Measurements from ENCODE around the gene LAMC3.
A peak's percentile ranks its signal among the peaks of the same experiment; 100 is the strongest.

The LAMC3 gene

GRCh38 chr9:131117121-131117761 is 108.3 kb downstream of the LAMC3 start:
- DNase-seq (ENCODE audit: low read depth in 2 of 2) = no peak

- no peak for DNase-seq (ENCODE audit: low read depth in 2 of 2)
Measured at GRCh38 chr9:131117762-131118145, 108.8 kb downstream of the LAMC3 start.

- no peak for DNase-seq (ENCODE audit: low read depth in 2 of 2)
Measured at GRCh38 chr9:131119600-131119999, 110.6 kb downstream of the LAMC3 start.

- no peak for DNase-seq (ENCODE audit: low read depth in 2 of 2)
Measured at GRCh38 chr9:131120620-131121228, 111.8 kb downstream of the LAMC3 start.

DNA sequence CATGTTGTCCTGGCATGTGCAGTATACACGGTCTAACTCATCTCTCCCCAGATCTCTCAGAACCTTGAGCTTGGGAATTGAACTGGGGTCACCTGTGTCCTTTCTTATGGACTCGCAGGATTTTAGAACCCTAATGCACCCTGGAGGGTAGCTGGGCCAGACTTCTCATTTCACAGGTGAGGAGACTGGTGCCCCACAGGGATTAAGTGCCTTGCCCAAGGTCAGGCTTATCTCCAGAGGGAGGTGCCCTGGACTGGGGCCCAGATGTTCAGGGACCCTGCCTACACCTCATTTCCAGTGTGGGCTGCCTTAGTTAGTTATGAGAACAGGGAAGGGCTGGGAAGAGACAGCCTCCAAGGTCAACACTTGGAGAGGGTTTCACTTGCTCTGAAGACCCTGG is 112.4 kb downstream of the LAMC3 start:
- no peak for DNase-seq (ENCODE audit: low read depth in 2 of 2)

- no peak for DNase-seq (ENCODE audit: low read depth in 2 of 2)
Measured at GRCh38 chr9:131122158-131122557, 113.2 kb downstream of the LAMC3 start.

- DNase-seq (ENCODE audit: low read depth in 2 of 2) = no peak
Measured at GRCh38 chr9:131125038-131125287, 116.0 kb downstream of the LAMC3 start.

- peak; percentile 99 for DNase-seq (ENCODE audit: low read depth in 2 of 2)
Measured at GRCh38 chr9:131125288-131126058, 116.5 kb downstream of the LAMC3 start, which contains the start of gene NUP214. Gene NUP214 (plus strand): TSS chr9:131125586. CDS start chr9:131125705, 119 bp downstream.

DNA sequence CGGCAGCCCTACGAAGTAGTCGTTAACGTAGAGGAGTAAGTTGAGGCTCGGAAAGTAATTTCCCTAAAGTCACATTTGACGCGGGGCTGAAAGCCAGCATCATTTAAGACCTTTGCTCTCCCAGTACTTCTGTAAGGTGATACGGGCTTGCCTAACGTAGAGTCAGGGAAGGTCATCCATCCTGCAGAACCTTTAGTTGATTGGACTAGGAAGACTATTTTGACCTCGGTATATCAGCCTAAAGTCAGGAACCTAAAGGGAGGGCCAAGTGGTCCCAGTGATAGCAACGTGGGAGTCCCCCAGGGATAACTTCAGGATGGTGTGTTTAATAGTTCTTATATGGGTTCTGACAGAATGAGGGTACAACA is 117.1 kb downstream of the LAMC3 start:
- no peak for DNase-seq (ENCODE audit: low read depth in 2 of 2)

GRCh38 chr9:131129183-131129582 is 120.2 kb downstream of the LAMC3 start:
- no peak for DNase-seq (ENCODE audit: low read depth in 2 of 2)

GRCh38 chr9:131138676-131139075 is 129.7 kb downstream of the LAMC3 start:
- no peak for DNase-seq (ENCODE audit: low read depth in 2 of 2)

DNA sequence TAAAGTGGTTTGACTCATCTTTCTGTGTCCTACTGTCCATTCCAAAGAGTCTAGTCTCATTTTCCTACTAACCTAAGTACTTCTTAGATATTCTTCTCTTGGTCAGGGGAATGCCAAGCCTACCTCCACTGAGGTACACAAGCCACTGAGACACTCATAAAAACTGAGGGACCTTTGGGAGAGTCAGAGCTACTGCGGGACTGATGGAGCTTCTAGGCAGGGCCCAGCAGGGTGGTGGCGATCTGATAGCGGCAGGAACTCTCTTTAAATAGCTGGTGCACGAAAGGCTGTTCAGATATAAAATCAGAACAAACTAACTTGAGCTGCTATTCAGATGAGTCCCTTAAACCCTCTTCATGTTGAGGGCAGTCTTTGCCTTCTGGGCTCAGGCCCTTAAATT is 131.1 kb downstream of the LAMC3 start:
- no peak for DNase-seq (ENCODE audit: low read depth in 2 of 2)

GRCh38 chr9:131140550-131140949 is 131.6 kb downstream of the LAMC3 start:
- DNase-seq (ENCODE audit: low read depth in 2 of 2) = no peak

DNA sequence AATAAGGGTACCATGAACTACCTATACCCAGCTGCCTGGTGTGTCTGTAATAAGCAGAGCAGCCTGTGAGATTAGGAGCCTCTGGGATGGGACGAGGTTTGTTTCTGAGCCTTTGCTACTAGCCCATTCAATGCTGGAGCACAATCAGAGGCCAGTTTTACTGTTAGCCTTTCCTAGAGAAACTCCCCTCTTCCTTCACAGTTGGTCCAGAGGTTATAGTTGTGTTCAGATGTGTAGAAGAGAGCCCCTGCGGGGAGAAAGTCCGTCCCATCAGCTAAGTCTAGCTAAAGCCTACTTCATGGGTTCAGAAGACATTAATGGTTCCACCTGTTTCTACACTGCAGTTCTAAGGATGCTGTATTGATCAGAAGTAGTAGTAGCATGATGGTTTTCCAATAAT is 133.2 kb downstream of the LAMC3 start:
- no peak for DNase-seq (ENCODE audit: low read depth in 2 of 2)
